NCI-H1105 (cell line): Measurements from ENCODE around the gene NRAP.

Experiments used
- DNase-seq: peaks from one replicate; lab custom pipeline; 2025; lab: John Stamatoyannopoulos, UW

NRAP gene, protein sequence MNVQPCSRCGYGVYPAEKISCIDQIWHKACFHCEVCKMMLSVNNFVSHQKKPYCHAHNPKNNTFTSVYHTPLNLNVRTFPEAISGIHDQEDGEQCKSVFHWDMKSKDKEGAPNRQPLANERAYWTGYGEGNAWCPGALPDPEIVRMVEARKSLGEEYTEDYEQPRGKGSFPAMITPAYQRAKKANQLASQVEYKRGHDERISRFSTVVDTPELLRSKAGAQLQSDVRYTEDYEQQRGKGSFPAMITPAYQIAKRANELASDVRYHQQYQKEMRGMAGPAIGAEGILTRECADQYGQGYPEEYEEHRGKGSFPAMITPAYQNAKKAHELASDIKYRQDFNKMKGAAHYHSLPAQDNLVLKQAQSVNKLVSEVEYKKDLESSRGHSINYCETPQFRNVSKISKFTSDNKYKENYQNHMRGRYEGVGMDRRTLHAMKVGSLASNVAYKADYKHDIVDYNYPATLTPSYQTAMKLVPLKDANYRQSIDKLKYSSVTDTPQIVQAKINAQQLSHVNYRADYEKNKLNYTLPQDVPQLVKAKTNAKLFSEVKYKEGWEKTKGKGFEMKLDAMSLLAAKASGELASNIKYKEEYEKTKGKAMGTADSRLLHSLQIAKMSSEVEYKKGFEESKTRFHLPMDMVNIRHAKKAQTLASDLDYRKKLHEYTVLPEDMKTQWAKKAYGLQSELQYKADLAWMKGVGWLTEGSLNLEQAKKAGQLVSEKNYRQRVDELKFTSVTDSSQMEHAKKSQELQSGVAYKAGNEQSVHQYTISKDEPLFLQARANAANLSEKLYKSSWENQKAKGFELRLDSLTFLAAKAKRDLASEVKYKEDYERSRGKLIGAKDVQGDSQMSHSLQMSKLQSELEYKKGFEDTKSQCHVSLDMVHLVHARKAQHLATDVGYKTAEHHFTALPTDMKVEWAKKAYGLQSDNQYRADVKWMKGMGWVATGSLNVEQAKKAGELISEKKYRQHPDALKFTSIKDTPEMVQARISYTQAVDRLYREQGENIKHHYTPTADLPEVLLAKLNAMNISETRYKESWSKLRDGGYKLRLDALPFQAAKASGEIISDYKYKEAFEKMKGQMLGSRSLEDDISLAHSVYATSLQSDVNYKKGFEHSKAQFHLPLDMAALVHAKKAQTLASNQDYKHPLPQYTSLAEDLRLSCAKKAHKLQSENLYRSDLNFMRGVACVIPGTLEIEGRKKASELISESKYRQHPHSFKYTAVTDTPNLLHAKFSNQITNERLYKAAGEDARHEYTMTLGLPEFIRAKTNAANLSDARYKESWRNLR (N-terminal part only)

DNA sequence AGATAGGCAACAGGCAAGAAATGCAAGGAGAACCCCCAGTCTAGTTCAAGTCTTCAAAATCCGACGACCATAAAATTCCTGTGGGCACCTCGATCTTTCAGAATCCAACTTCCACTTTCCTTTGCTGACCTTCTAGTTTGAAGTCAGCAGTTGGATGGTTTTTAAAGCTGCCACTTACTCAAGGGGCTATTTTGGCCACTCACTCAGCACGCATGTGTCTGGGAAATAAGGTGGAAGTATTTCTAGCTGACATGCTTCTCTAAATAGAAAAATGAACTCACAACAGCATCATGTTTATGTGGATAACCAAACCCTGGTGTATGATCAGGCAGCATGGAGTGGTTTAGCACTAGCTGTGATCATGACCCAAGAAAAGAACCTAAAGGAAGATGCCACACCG lies at the start of gene NRAP:
TSS of gene NRAP (minus strand) at position 134 of the 400 bp plus-strand sequence. CDS start 159 bp downstream, outside the sequence.
- DNase-seq, result no peak

DNA sequence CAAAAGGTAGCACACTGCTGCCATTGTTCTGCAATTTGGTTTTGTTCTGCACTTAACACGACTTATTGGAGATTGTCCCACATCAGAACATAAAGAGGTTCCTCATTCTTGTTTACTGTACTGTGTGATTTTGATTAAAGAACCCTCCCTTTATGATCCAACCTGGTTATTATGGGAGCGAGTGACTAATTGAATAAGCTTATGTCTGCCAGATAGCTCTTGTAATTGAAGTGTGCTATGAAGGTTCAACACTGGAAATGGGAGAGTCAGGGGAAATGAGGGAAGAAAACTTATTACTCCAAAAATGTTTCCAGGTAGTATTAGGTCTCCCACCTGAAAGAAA lies 49.8 kb upstream of the NRAP start:
- no peak for DNase-seq

DNA sequence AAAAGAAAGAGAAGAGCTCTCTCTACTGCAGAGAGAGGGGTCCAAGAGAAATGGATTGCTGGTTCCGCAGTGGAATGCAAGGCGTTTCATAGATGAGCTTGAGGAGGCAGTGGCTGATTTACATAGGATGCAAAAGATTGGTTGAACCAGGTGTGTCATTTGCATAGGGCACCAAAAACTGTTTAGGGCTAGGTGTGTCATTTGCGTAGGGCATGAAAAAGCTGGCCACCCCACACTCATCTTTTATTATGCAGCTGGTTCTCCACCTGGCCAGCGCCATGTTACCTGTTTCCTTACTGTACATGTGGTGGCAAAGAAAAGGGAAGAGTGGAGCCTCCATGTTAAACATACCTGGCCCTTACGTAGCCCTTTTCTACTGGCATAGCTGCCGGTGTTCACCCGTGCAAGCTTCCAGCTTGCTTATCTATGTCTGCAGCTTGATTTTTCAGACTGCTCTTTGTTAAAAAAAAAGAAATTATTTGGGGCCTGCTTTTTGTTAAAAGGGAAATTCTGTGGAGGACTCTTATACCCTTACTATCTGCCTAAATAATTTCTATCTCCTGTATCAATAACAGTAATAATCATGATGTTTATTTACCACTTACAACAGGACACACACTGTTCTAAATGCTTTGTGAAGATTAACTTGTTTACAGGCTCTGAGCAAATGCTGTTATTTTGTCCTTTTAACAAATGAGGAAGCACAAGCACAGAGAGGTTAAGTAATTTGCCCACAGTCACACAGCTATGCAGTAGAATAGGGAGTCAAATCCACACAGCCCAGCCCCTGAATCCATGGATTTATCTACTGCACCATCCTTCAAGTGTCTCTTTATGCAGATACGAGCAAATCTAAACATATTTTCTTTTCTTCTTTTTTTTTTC lies 49.2 kb upstream of the NRAP start:
- no peak for DNase-seq

DNA sequence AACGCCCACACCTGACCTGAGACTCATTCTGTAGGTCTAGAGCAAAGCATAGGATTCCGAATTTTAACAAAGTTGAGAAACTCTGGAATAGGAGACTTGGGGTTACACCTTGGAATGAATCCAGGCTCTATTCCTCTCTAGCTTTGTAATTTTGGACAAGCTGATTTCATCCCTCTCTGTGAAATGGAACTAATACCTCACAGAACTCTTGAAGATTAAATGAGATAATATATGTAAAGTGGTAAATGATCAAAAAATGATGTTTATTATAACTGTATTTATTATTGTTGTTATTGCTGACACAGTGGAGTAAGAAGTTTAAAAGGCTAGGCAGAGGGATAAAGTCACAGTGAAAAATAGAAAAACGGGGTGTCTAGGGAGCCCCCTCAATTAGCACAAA lies 48.2 kb upstream of the NRAP start:
- no peak for DNase-seq

DNA sequence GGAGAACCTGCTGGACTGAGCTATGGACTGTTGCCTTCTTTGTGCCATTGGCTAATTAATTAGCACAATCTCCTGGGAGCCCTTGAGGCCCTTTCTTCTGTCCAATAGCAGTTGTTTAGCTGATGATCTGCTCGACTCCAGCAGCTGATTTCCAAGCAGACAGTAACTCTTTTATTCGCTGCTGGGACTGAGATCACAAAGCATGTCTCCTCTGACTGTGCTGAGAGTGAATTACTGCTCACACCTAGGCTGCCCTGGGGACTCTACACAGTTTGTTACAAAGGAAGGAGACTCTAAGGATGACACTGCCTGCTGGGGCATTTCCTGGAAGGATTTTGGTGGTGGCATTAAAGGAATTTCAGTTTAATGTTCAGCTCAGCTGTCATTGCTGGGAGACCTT lies 47.3 kb upstream of the NRAP start:
- no peak for DNase-seq

DNA sequence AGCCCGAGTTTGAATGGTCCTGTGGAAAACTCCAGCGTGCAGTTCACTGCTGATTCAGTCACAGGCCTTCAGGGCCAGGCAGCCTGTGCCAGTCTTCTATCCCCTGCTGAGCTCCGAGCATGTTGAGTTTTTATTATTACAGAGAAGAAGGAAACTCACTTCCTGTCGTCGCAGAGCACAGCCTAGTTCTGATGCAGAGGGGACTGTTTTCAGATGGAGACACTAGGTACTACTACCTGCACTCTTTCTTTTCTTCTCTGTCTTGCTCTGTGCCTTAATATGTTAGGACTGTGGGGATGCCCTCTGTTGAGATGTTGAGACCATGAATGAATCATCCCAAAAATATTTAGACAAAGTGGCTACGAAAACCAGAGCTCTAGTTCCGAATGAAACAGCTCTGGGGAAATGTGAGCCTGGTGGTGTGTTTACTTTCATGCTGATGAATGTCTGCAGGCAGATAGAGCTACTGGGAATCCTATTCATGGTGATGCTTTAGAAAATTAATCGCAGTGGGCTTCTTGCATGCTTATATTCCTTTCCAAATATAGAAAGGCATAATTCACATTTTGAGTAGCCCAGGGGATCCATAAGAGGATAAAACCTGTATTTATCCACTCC lies 45.5 kb upstream of the NRAP start:
- no peak for DNase-seq

DNA sequence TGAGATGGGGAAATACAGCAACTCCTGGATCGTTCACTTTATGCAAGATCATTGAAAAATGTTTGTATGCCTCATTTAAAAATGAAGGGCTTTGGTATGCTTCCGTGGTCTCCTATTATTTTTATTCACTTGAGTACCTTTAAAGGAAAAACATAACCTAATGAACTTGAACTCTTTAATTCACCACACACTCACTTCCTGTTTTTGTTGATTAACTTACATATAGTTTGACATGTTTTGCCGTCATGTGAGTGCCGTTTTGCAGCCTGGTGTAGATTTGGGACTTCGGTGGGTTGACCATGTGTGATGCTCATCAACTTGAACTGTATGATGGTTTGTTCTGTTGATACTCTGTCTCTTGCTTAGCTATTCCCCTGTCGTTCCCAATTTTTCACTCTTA lies 44.8 kb upstream of the NRAP start:
- DNase-seq, result no peak

DNA sequence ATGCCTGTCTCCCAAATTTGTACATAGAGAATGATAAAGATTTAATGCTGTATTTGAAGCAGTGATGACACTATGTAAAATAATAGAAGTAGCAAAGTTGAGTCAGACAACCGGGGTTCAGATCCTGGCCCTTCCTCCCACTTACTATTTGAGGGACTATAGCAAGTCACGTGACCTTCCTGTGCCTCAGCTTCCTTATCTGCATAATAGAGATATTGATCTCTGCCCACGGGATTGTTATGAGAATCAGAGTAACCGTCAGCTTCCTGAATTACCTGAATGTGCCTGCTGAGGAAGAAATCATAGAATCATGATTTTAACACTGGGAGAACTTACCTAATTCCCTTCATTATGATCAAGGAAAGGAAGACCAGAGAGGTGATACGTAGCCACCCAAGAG lies 42.8 kb upstream of the NRAP start:
- no peak for DNase-seq

DNA sequence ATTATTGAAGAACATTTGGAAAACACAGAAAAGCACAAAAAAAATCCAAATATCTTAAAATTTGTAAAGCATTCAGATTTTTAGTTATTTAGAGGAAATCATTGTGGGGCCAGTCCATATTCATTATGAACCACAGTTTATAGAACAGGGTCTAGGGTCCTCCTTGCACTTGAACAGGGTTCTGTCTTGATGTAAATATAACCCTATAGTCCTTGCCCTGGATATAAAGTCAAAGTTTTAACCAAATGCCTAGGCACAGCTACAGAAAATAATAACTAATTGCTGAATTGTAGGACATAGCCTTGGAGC lies 41.5 kb upstream of the NRAP start:
- no peak for DNase-seq

DNA sequence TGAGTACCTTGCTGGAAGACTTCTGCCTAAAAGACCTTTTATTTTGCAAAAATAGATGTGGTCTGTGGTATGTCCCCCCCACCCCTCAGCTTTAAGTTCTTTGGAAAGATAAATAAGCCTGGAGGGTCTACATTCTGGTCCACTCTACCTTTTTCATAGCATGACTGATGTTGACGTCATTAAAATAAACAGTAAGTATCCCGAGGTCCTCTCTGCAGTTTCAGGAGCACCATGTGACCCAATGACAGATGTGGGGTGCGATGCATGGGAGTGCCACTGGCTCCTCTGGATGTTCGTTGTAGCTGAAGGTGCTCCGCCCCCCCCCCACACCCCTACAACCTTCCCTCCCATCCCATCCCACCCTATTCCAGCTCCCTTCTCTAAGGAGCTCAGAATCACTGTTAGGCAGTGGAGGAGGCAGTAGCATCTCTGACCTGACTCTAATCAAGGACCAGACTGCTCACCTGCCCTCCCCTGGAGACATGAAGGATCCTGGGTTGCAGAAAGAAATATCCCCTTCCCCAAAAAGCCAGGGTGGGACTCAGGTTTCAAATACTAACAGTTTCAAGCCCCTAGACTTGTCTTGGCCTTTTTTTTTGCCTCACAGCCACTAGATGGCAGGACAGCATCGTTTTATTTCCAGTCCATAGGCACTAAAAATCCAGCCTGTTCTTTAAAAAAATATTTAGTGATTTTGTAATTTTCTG lies 40.9 kb upstream of the NRAP start:
- DNase-seq, result no peak

DNA sequence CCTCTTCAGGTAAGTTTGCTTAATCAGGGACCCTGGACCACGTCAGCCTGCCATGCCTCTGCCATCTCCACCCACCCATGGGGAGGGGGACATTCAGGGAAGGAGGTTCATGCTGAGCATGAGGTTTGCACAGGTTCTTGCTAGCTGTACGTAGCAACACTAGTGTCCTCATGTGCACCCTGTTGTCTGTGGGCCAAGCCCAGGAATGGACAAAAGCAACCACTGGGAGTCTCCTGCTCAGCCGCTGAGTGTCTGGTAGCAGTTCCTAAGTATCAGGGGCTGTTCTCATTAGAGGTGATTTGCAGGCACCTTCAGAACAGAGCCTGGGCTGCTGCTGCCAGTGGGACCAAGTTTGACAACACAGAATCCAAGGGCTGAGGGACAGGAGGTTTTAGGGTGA lies 33.8 kb upstream of the NRAP start:
- no peak for DNase-seq

DNA sequence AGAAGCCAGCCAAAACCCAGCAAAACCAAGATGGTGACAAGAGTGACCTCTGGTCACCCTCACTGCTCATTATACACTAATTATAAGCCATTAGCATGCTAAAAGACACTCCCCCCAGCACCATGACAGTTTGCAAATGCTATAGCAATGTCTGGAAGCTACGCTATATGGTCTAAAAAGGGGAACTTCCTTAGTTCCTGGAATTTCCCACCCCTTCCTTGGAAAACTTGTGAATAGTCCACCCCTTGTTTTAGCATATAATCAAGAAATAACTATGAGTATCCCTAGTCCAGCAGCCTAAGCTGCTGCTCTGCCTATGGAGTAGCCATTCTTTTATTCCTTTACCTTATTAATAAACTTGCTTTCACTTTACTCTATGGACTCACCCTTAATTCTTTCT lies 31.9 kb upstream of the NRAP start:
- DNase-seq, result no peak

DNA sequence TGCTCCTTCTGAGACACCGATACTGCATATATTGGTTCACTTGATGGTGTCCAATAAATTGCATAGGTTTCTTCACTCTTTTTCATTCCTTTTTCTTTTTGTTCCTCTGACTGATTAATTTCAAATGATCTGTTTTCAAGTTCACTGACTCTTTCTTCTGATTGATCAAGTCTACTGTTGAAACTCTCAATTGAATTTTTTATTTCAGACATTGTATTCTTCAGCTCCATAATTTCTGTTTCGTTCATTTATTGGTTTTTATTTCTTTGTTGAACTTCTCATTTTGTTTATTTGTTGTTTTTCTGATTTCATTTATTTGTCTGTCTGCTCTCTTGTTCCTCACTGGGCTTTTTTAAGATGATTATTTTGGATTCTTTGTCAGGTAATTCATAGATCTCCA lies 29.5 kb upstream of the NRAP start:
- no peak for DNase-seq

DNA sequence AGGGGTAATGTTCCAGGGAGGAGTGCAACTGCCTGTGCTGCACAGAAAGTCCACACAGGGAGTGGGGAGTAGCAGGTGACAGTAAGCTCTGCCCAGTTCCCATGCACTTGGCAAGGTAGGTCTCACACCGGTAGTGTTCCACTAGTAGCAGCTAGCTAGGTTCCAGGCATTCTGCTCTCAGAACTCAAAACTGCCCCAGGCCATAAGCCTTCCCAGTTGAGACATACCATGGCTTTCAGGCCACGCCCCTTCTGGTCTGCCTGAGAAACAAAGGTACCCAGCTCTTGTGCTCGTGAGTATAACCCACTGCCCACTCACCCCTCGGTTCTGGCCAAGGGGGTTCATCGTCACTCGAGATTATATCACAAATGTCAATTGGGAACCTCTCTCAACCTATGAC lies 28.4 kb upstream of the NRAP start:
- DNase-seq, result no peak

DNA sequence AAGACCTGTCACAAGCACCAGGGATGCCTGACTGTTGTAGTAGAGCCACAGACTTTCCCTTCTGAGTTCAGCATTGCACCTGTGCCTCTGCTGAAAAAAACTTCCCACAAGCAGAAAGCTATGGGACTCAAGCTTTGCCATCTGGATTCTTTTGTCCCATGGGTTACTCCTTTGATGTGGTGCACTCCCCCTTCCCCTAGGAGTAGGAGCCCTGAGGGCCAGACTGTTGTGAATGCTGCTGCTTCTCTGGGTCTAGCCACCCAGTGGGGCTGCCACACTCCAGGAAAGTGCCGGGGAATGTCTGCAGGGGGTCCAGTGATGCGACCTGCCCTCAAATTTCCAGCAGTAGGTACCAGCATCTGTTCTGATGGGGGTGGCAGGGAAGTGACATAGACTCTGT lies 27.5 kb upstream of the NRAP start:
- no peak for DNase-seq

DNA sequence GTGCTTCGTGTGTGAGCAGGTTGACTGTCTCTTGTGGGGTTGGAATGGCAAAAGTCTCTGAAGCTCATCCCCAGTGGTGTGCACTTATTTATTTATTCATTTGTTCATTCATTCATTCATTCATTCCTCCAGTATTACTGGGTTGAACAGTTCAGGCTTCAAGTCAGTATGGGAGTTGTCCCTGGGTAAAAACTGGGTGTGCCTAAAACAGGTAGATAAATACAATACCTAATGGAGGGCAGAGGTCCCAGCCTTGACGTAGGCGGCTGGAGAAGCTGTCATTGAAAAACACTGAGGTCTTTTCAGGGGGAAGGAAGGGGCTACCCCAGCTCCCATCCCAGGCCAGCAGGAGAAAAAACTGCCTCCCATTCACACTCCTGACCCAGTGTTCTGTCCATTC lies 26.9 kb upstream of the NRAP start:
- no peak for DNase-seq

DNA sequence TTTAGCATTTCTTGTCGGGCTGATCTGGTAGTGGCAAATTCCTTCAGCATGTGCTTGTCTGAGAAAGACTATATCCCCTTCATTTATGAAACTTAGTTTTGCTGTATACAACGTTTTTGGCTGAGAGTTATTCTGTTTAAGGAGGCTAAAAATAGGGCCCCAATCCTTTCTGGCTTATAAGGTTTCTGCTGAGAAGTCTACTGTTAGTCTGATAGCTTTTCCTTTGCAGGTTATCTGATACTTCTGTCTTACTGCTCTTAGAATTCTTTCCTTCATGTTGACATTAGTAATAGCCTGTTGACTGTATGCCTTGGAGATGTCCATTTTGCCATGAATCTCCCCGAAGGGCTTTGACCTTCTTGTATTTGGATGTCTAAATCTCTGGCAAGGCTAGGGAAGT lies 25.7 kb upstream of the NRAP start:
- DNase-seq, result no peak

DNA sequence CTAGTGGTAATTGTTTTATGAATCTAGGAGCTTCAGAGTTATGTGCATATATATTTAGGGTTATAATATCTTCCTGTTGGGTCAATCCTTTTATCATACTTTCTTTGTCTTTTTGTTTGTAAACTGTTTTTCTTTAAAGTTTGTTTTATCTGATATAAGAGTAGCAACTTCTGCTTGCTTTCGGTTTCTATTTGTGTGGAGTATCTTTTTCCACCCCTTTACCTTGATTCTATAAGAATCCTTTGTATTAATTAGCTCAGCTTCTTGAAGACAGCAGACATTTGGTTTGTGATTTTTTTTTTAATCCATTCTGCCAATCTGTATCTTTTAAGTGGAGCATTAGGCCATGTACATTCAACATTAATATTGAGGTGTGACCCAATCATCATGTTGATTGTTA lies 25.2 kb upstream of the NRAP start:
- DNase-seq, result no peak

DNA sequence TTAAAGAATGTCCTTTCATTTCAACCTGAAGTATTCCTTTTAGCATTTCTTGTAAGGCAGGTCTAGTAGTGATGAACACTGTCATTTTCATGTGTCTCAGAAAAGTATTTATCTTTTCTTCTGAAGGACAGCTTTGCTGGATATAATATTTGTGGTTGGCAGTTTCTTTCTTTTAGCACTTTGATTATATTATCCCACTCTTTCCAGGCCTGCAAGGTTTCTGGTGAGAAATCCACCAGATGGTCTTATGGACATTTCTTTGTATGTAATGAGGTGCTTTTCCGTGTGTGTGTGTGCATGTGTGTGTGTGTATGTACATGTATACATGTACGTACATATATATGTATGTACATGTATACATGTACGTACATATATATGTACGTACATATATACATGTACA lies 23.2 kb upstream of the NRAP start:
- DNase-seq, result no peak

DNA sequence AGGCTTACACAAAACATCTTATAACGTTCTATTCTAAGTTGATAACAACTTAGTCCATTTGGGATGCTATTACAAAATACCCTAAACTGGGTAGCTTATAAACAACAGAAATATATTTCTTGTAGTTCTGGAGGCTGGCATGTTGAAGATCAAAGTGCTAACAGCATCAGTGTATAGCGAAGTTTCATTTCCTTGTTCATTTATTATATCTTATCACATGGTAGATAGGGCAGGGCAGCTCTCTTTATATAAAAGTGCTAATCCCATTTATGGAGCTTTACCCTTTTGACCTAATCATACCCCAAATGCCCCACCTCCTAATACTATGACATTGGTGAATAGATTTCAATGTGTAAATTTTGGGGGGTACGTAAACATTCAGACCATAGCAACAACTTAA lies 22.2 kb upstream of the NRAP start:
- DNase-seq, result no peak

DNA sequence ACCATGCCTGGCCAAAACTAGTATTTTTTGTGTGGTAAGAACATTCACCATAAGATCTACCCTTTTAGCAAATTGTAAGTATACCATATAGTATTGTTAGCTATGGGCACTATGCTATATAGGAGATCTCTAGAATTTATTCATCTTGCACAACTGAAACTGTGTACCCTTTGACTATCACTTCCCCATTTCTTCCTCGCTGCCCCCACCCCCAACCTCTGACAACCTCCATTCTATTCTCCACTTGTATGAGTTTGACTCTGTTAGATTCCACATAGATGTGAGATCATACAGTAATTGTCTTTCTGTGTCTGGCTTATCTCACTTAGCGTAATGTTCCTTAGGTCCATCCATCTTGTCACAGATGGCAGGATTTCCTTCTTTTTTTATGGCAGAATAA lies 19.5 kb upstream of the NRAP start:
- DNase-seq, result no peak
